ENCODE results near the gene L3MBTL1.

DNA sequence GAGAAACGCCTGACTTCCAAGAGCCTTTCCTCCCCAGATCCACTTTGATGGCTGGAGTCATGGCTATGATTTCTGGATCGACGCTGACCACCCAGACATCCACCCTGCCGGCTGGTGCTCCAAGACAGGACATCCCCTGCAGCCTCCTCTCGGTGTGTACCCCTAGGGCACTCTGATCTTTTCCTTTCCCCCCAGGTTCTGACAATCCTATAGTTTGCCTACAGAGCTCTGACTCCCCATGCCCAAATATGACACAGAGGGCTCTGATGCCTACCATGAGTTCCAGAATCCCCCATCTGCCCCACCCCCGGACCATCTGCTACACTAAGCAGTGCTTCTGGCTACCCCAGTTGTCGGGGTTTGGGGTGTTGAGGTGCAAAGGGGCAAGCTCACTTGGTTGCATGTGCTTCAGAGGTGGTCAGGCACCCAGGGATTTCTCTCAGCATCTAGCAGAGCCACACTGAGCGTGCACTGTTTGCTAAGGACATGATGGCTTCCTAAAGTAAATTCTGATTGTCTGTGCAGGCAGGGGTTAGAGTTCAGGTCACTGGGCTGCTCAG lies 27.4 kb downstream of the L3MBTL1 start:
- TF ChIP-seq, protein P1, sequence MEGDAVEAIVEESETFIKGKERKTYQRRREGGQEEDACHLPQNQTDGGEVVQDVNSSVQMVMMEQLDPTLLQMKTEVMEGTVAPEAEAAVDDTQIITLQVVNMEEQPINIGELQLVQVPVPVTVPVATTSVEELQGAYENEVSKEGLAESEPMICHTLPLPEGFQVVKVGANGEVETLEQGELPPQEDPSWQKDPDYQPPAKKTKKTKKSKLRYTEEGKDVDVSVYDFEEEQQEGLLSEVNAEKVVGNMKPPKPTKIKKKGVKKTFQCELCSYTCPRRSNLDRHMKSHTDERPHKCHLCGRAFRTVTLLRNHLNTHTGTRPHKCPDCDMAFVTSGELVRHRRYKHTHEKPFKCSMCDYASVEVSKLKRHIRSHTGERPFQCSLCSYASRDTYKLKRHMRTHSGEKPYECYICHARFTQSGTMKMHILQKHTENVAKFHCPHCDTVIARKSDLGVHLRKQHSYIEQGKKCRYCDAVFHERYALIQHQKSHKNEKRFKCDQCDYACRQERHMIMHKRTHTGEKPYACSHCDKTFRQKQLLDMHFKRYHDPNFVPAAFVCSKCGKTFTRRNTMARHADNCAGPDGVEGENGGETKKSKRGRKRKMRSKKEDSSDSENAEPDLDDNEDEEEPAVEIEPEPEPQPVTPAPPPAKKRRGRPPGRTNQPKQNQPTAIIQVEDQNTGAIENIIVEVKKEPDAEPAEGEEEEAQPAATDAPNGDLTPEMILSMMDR (IDR thresholded peaks at IDR 0.05): no peak
- TF ChIP-seq POLR2A (IDR thresholded peaks at IDR 0.05): no peak

Data from thyroid gland (tissue), 4 donors.